ENCODE results near the gene GOLGA3. TPM values are rescaled to one million over a fixed set of nuclear protein-coding genes. Genes with fewer than 3 reads are reported as not detected.
"Not testable (repeated sequence)": the region's sequence is repeated elsewhere in the genome, so short reads cannot be mapped to it uniquely, and the experiment has no call there.

The GOLGA3 gene
- total and polyA plus RNA-seq, 2 donors from 2014 or later = 7.7 to 53.0 TPM

DNA sequence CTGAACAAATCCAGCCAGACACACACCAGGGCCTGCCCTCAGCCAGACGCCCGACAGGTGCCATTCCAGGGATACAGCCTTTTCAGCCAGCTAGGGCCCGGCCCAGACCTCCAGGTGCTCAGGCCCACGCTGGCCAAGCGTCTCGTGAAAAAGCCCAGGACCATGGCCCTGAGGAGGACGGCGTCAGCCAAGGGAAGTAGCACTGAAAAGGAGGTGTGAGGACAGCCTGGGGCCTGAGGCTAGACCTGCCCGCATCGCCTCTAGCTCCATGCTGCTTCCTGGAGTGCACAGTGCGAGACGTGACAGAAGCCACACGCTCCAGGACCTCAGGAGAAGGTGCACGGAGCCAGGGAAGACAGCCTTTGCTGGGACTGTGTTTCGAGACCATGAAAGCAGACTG is 29.8 kb downstream of the GOLGA3 start:
- Histone ChIP-seq H3K4me1 (ENCODE audit: control insufficient read depth in 2 of 3, insufficient read depth in 2 of 3, low read depth in 1 of 3, low read length in 3 of 3) (no peaks in the 10 kb centered on the region), H3K4me3 (ENCODE audit: low read length in 3 of 3) (no peak overlapping the region), H3K9ac (ENCODE audit: low read length in 3 of 3) (no peak overlapping the region), H3K27ac (ENCODE audit: low read depth in 2 of 2, low read length in 2 of 2) (no peak overlapping the region), H3K9me3 (ENCODE audit: control insufficient read depth in 2 of 3, insufficient read depth in 1 of 3, low read length in 3 of 3) (no peaks in the 10 kb centered on the region), H3K36me3 (ENCODE audit: control insufficient read depth in 2 of 3, insufficient read depth in 3 of 3, low read length in 3 of 3) (peaks cover 2 to 55% (median 43%) of the 10 kb centered on the region in 3 donors), H3K27me3 (ENCODE audit: control insufficient read depth, insufficient read depth, low read length) (no peaks in the 10 kb centered on the region)
- no peak for TF ChIP-seq CTCF (IDR thresholded peaks at IDR 0.05; ENCODE audit: borderline replicate concordance, extremely low read depth, insufficient read depth)
- DNase-seq (no peak), FAIRE-seq (no peak)
- intact Hi-C loops (cut with DNase I) = no loop called here

DNA sequence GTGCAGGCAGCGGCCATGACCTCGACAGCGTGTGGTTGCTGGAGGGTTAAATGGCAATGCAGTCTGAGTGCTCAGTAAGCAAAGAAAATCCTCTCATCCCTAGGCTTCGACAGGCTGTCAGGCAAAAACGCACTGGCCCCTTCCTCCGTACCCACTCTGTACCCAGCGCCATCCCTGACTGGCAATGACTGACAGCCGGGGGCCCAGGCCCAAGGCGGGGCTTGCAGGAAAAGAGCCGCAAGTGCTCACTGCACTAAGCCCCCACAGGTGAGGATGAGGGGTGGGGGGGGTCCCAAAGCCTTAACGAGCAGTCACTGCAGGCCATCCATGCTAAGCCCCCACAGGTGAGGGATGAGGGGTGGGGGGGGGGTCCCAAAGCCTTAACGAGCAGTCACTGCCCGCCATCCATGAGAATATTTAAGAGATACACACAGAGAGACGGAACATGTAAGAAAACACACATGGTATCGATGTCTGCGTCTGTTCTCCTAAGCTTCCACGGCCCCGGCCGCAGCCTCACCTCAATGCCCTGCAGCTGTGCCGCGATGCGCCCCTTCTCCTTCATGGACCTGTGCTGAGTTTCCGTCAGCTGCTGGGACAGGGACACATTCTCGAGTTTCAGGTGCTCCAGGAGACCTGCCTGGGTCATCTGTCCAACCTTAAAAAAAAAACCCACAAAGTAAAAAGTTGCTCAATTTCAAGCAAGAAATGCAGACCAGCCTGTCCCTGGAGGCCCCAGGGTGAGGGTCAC is 30.7 kb downstream of the GOLGA3 start:
- Histone ChIP-seq H3K27me3 (ENCODE audit: control insufficient read depth, insufficient read depth, low read length) (no peaks in the 10 kb centered on the region), H3K36me3 (ENCODE audit: control insufficient read depth in 2 of 3, insufficient read depth in 3 of 3, low read length in 3 of 3) (peaks cover 2 to 50% (median 42%) of the 10 kb centered on the region in 3 donors), H3K9ac (ENCODE audit: low read length in 3 of 3) (no peak overlapping the region), H3K9me3 (ENCODE audit: control insufficient read depth in 2 of 3, insufficient read depth in 1 of 3, low read length in 3 of 3) (no peaks in the 10 kb centered on the region), H3K4me1 (ENCODE audit: control insufficient read depth in 2 of 3, insufficient read depth in 2 of 3, low read depth in 1 of 3, low read length in 3 of 3) (no peaks in the 10 kb centered on the region), H3K4me3 (ENCODE audit: low read length in 3 of 3) (no peak overlapping the region), H3K27ac (ENCODE audit: low read depth in 2 of 2, low read length in 2 of 2) (no peak overlapping the region)
- intact Hi-C loops (cut with DNase I) = no loop called here
- no peak for FAIRE-seq
- no peak for TF ChIP-seq CTCF (IDR thresholded peaks at IDR 0.05; ENCODE audit: borderline replicate concordance, extremely low read depth, insufficient read depth)
- DNase-seq = no peak

DNA sequence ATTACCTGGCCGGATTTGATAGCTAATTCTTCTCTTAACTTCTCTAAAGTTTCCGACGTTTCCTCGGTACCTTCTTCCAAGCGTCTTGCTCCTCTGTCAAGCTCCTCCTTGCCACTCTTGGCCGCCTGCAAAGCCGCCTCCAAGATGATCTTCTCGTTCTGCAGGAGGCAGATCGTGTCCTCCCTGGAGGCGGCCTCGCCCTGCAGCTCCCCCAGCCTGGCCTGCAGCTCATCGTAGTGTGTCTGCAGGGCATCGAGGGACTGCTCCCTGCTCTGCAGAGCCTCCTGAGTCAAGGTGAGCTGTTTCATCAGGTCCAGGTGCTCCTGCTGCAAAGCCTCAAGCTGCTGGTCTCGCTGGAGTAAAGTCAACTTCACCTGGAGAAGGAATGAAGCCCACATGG is 32.8 kb downstream of the GOLGA3 start:
- H3K9me3 ChIP-seq (ENCODE audit: control insufficient read depth in 2 of 3, insufficient read depth in 1 of 3, low read length in 3 of 3) = no peaks in the 10 kb centered on the region
- no peak overlapping the region for H3K27ac ChIP-seq (ENCODE audit: low read depth in 2 of 2, low read length in 2 of 2)
- intact Hi-C loops (cut with DNase I) = no loop called here
- no peaks in the 10 kb centered on the region for H3K27me3 ChIP-seq (ENCODE audit: control insufficient read depth, insufficient read depth, low read length)
- no peak overlapping the region for H3K4me3 ChIP-seq (ENCODE audit: low read length in 3 of 3)
- no peak for TF ChIP-seq CTCF (IDR thresholded peaks at IDR 0.05; ENCODE audit: borderline replicate concordance, extremely low read depth, insufficient read depth)
- no peak overlapping the region for H3K9ac ChIP-seq (ENCODE audit: low read length in 3 of 3)
- DNase-seq (no peak), FAIRE-seq (no peak)
- H3K4me1 ChIP-seq (ENCODE audit: control insufficient read depth in 2 of 3, insufficient read depth in 2 of 3, low read depth in 1 of 3, low read length in 3 of 3) = no peaks in the 10 kb centered on the region
- H3K36me3 ChIP-seq (ENCODE audit: control insufficient read depth in 2 of 3, insufficient read depth in 3 of 3, low read length in 3 of 3) = peaks cover 2 to 43% (median 33%) of the 10 kb centered on the region in 3 donors

DNA sequence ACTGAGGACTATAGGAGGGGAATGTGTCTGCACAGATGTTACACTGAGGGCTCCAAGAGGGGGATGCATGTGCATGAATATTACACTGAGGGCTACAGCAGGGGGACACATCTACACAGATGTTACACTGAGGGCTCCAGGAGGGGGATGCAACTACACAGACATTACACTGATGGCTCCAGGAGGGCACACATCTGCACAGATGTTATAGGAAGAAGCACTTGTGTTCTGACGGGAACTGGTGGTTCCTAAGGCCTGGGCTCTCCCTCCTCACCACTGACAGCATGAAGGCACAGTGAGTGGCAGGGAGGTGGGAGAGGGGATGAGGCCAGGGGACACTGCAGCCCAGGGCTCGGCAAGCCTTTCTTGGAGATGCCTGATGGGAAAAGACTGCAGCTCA is 36.7 kb downstream of the GOLGA3 start:
- H3K9me3 ChIP-seq (ENCODE audit: control insufficient read depth in 2 of 3, insufficient read depth in 1 of 3, low read length in 3 of 3); H3K27me3 ChIP-seq (ENCODE audit: control insufficient read depth, insufficient read depth, low read length); intact Hi-C loops (cut with DNase I); FAIRE-seq; H3K4me1 ChIP-seq (ENCODE audit: control insufficient read depth in 2 of 3, insufficient read depth in 2 of 3, low read depth in 1 of 3, low read length in 3 of 3); DNase-seq; H3K27ac ChIP-seq (ENCODE audit: low read depth in 2 of 2, low read length in 2 of 2); H3K4me3 ChIP-seq (ENCODE audit: low read length in 3 of 3); H3K9ac ChIP-seq (ENCODE audit: low read length in 3 of 3): not testable (repeated sequence)
- peaks cover 0 to 30% (median 20%) of the 10 kb centered on the region in 3 donors for H3K36me3 ChIP-seq (ENCODE audit: control insufficient read depth in 2 of 3, insufficient read depth in 3 of 3, low read length in 3 of 3)
